ENCODE measurements around the gene UQCR10. TPM values are rescaled to one million over a fixed set of nuclear protein-coding genes. Genes with fewer than 3 reads are reported as not detected.

UQCR10 gene
- total and polyA plus RNA-seq, 2 experiments from 2014 or later, result 78.0 to 535 TPM

GRCh38 chr22:29815580-29815979 is 48.4 kb downstream of the UQCR10 start:
- H3K4me1 Mint-ChIP-seq, result no peaks in the 10 kb centered on the region; the same call in 1 of the 3 replicates
- H2AFZ ChIP-seq, result no peak overlapping the region

More at GRCh38 chr22:29815580-29815979, 48.4 kb downstream of the UQCR10 start:
- H3K27ac Mint-ChIP-seq, result 0 out of 2 replicates have a peak overlapping the region, but pooled peaks have one; percentile 1
- H3K27me3 ChIP-seq (ENCODE audit: insufficient read depth), result no peaks in the 10 kb centered on the region
- peaks cover 1% of the 10 kb centered on the region for H3K27me3 Mint-ChIP-seq (ENCODE audit: insufficient read depth, low read depth, poor library complexity)
- H3K4me2 ChIP-seq, result no peak overlapping the region
- no peak overlapping the region for H3K4me3 Mint-ChIP-seq
- no peaks in the 10 kb centered on the region for H4K20me1 ChIP-seq (replicated peaks; ENCODE audit: insufficient read depth)
- no peak for ATAC-seq
- peaks cover 16% of the 10 kb centered on the region for H3K36me3 ChIP-seq (ENCODE audit: insufficient read depth)
- no peak for DNase-seq (ENCODE audit: low spot score)
- H3F3A ChIP-seq (replicated peaks; ENCODE audit: low read depth), result no peaks in the 10 kb centered on the region
- H3K9me3 Mint-ChIP-seq, result no peaks in the 10 kb centered on the region
- H3K79me2 ChIP-seq (replicated peaks; ENCODE audit: insufficient read depth), result no peaks in the 10 kb centered on the region
- no peak for TF ChIP-seq POLR2AphosphoS5 (IDR thresholded peaks at IDR 0.05; ENCODE audit: low read depth)
- no peak for TF ChIP-seq ZNF462 (CRISPR knock-in tag; IDR thresholded peaks at IDR 0.05)
- TF ChIP-seq ZNF331 (CRISPR knock-in tag; IDR thresholded peaks at IDR 0.05; ENCODE audit: low read depth), result no peak
- no peak for TF ChIP-seq EZH2phosphoT487 (IDR thresholded peaks at IDR 0.05; ENCODE audit: unreplicated experiment)
- TF ChIP-seq NANOG (IDR thresholded peaks at IDR 0.05; ENCODE audit: borderline replicate concordance), result no peak
- TF ChIP-seq EZH2 (IDR thresholded peaks at IDR 0.05; ENCODE audit: low read depth, unreplicated experiment), result no peak
- no peak for TF ChIP-seq CREB1 (CRISPR knock-in tag; IDR thresholded peaks at IDR 0.05; ENCODE audit: low read depth)
- TF ChIP-seq, protein P1, sequence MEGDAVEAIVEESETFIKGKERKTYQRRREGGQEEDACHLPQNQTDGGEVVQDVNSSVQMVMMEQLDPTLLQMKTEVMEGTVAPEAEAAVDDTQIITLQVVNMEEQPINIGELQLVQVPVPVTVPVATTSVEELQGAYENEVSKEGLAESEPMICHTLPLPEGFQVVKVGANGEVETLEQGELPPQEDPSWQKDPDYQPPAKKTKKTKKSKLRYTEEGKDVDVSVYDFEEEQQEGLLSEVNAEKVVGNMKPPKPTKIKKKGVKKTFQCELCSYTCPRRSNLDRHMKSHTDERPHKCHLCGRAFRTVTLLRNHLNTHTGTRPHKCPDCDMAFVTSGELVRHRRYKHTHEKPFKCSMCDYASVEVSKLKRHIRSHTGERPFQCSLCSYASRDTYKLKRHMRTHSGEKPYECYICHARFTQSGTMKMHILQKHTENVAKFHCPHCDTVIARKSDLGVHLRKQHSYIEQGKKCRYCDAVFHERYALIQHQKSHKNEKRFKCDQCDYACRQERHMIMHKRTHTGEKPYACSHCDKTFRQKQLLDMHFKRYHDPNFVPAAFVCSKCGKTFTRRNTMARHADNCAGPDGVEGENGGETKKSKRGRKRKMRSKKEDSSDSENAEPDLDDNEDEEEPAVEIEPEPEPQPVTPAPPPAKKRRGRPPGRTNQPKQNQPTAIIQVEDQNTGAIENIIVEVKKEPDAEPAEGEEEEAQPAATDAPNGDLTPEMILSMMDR (conservative IDR thresholded peaks at IDR 0.05; ENCODE audit: low read depth in 2 of 2), result no peak
- TF ChIP-seq, protein P2, sequence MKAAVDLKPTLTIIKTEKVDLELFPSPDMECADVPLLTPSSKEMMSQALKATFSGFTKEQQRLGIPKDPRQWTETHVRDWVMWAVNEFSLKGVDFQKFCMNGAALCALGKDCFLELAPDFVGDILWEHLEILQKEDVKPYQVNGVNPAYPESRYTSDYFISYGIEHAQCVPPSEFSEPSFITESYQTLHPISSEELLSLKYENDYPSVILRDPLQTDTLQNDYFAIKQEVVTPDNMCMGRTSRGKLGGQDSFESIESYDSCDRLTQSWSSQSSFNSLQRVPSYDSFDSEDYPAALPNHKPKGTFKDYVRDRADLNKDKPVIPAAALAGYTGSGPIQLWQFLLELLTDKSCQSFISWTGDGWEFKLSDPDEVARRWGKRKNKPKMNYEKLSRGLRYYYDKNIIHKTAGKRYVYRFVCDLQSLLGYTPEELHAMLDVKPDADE (IDR thresholded peaks at IDR 0.05), result no peak
- no peak for TF ChIP-seq JUNB (IDR thresholded peaks at IDR 0.05; ENCODE audit: unreplicated experiment)
- no peak for TF ChIP-seq STAT1 (IDR thresholded peaks at IDR 0.05; ENCODE audit: unreplicated experiment)
- TF ChIP-seq, protein P3, sequence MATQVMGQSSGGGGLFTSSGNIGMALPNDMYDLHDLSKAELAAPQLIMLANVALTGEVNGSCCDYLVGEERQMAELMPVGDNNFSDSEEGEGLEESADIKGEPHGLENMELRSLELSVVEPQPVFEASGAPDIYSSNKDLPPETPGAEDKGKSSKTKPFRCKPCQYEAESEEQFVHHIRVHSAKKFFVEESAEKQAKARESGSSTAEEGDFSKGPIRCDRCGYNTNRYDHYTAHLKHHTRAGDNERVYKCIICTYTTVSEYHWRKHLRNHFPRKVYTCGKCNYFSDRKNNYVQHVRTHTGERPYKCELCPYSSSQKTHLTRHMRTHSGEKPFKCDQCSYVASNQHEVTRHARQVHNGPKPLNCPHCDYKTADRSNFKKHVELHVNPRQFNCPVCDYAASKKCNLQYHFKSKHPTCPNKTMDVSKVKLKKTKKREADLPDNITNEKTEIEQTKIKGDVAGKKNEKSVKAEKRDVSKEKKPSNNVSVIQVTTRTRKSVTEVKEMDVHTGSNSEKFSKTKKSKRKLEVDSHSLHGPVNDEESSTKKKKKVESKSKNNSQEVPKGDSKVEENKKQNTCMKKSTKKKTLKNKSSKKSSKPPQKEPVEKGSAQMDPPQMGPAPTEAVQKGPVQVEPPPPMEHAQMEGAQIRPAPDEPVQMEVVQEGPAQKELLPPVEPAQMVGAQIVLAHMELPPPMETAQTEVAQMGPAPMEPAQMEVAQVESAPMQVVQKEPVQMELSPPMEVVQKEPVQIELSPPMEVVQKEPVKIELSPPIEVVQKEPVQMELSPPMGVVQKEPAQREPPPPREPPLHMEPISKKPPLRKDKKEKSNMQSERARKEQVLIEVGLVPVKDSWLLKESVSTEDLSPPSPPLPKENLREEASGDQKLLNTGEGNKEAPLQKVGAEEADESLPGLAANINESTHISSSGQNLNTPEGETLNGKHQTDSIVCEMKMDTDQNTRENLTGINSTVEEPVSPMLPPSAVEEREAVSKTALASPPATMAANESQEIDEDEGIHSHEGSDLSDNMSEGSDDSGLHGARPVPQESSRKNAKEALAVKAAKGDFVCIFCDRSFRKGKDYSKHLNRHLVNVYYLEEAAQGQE (IDR thresholded peaks at IDR 0.05; ENCODE audit: unreplicated experiment), result no peak
- TF ChIP-seq ZNF114 (CRISPR knock-in tag; IDR thresholded peaks at IDR 0.05), result no peak
- H3K4me3 ChIP-seq, result no peak overlapping the region
- peaks cover 40% of the 10 kb centered on the region for H3K36me3 Mint-ChIP-seq (ENCODE audit: low read depth)
- no peaks in the 10 kb centered on the region for H3K4me1 ChIP-seq (ENCODE audit: insufficient read depth)
- H3K27ac ChIP-seq (ENCODE audit: low read depth), result no peak overlapping the region
- H3K9me2 ChIP-seq (ENCODE audit: insufficient read depth), result no peaks in the 10 kb centered on the region
